HL-60 (cell line): ENCODE results near the gene EARS2.

Experiments used
- POLR2AphosphoS5 ChIP-seq: IDR thresholded peaks from 2 replicates; pipeline ENCODE4 v1.6.1; 2012; ENCODE audit warnings: low read depth
- REST ChIP-seq: IDR thresholded peaks from 2 replicates; pipeline ENCODE4 v1.6.1; 2012; ENCODE audit warnings: low read depth; ENCODE audit not compliant: insufficient replicate concordance
- SPI1 ChIP-seq: IDR thresholded peaks from 2 replicates; pipeline ENCODE4 v1.6.1; 2012; ENCODE audit warnings: low read depth, mild to moderate bottlenecking, borderline replicate concordance
- TF ChIP-seq, protein P1 (sequence below): IDR thresholded peaks from one replicate; pipeline ENCODE4 v1.5.1; 2011; ENCODE audit warnings: low read length, control low read depth, inconsistent platforms; ENCODE audit not compliant: insufficient read depth

GRCh38 chr16:23595951-23596720 lies 39.0 kb upstream of the EARS2 start, which contains the start of gene NDUFAB1:
- TF ChIP-seq, protein P1, sequence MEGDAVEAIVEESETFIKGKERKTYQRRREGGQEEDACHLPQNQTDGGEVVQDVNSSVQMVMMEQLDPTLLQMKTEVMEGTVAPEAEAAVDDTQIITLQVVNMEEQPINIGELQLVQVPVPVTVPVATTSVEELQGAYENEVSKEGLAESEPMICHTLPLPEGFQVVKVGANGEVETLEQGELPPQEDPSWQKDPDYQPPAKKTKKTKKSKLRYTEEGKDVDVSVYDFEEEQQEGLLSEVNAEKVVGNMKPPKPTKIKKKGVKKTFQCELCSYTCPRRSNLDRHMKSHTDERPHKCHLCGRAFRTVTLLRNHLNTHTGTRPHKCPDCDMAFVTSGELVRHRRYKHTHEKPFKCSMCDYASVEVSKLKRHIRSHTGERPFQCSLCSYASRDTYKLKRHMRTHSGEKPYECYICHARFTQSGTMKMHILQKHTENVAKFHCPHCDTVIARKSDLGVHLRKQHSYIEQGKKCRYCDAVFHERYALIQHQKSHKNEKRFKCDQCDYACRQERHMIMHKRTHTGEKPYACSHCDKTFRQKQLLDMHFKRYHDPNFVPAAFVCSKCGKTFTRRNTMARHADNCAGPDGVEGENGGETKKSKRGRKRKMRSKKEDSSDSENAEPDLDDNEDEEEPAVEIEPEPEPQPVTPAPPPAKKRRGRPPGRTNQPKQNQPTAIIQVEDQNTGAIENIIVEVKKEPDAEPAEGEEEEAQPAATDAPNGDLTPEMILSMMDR = peak; percentile 98
- TF ChIP-seq POLR2AphosphoS5 (peak; percentile 76; the same call in 1 of the 2 replicates), REST (peak; percentile 34), SPI1 (no peak)
